GM18873 (cell line): ENCODE data around the gene OR10S1.
"Not testable (repeated sequence)": the region's sequence is repeated elsewhere in the genome, so short reads cannot be mapped to it uniquely, and the experiment has no call there.

Source experiments
- ATAC-seq: cut with Tn5 transposase; IDR thresholded peaks from one replicate; pipeline ENCODE4 v1.9.1; 2021; ENCODE audit warnings: mild to moderate bottlenecking, moderate library complexity, moderate number of reproducible peaks; ENCODE audit not compliant: unreplicated experiment, low FRiP score

The OR10S1 gene

GRCh38 chr11:123977731-123978347 lies at the start of gene OR10S1:
Gene OR10S1, minus strand, starts transcription at chr11:123977781. Its CDS starts 117 bp downstream, at chr11:123977664.
- ATAC-seq = no peak

- ATAC-seq = no peak
Measured at GRCh38 chr11:124026498-124026897, 48.9 kb upstream of the OR10S1 start, which contains the start of gene OR10G8. Gene OR10G8, plus strand, starts transcription at chr11:124026798. Its CDS starts 2,825 bp downstream, at chr11:124029623.

GRCh38 chr11:124015837-124016236 lies 38.3 kb upstream of the OR10S1 start:
- not testable (repeated sequence) for ATAC-seq

- no peak for ATAC-seq
Measured at GRCh38 chr11:124012697-124013096, 35.1 kb upstream of the OR10S1 start, which contains the start of gene OR10G4. Gene OR10G4, plus strand, starts transcription at chr11:124012997. Its CDS starts 2,578 bp downstream, at chr11:124015575.

- no peak for ATAC-seq
Measured at GRCh38 chr11:123995119-123995518, 17.5 kb upstream of the OR10S1 start, which contains the start of gene OR10G6. Gene OR10G6, minus strand, starts transcription at chr11:123995161. Its CDS starts 0 bp downstream, at chr11:123995161.

GRCh38 chr11:123979311-123979710 lies 1.7 kb upstream of the OR10S1 start:
- no peak for ATAC-seq

- no peak for ATAC-seq
Measured at GRCh38 chr11:123976770-123977560, 616 bp downstream of the OR10S1 start.

- ATAC-seq = no peak
Measured at GRCh38 chr11:123973816-123974215, 3.8 kb downstream of the OR10S1 start.

- no peak for ATAC-seq
Measured at GRCh38 chr11:123956752-123957151, 20.8 kb downstream of the OR10S1 start.

GRCh38 chr11:123945132-123945531 lies 32.4 kb downstream of the OR10S1 start:
- no peak for ATAC-seq

GRCh38 chr11:123943738-123944137 lies 33.8 kb downstream of the OR10S1 start, which contains the start of gene OR6T1:
Gene OR6T1, minus strand, starts transcription at chr11:123943838. Its CDS starts 0 bp downstream, at chr11:123943838.
- no peak for ATAC-seq

- no peak for ATAC-seq
Measured at GRCh38 chr11:123942413-123942812, 35.2 kb downstream of the OR10S1 start.

GRCh38 chr11:123939317-123939716 lies 38.3 kb downstream of the OR10S1 start, which contains the start of gene OR4D5:
Gene OR4D5, plus strand, starts transcription at chr11:123939617. Its CDS starts 0 bp downstream, at chr11:123939617.
- ATAC-seq = no peak
